HG02938 (cell line): ENCODE results near the gene DSG2.
A peak's percentile ranks its signal among the peaks of the same experiment; 100 is the strongest.
"Not testable (repeated sequence)": the region's sequence is repeated elsewhere in the genome, so short reads cannot be mapped to it uniquely, and the experiment has no call there.

Source experiments
- ATAC-seq: cut with Tn5 transposase; IDR thresholded peaks from one replicate; pipeline ENCODE4 v1.9.1; 2021; ENCODE audit warnings: mild to moderate bottlenecking, moderate library complexity; ENCODE audit not compliant: unreplicated experiment

DSG2 gene

GRCh38 chr18:31497836-31498573 is at the start of gene DSG2:
TSS of gene DSG2 (plus strand) at chr18:31498177. CDS start at chr18:31498252, 75 bp downstream.
- ATAC-seq: peak; percentile 31

GRCh38 chr18:31450409-31450808 is 47.6 kb upstream of the DSG2 start:
- no peak for ATAC-seq

- no peak for ATAC-seq
Measured at GRCh38 chr18:31451625-31452024, 46.4 kb upstream of the DSG2 start.

- no peak for ATAC-seq
Measured at GRCh38 chr18:31454066-31454708, 43.8 kb upstream of the DSG2 start.

GRCh38 chr18:31469629-31470028 is 28.3 kb upstream of the DSG2 start:
- no peak for ATAC-seq

- ATAC-seq: no peak
Measured at GRCh38 chr18:31478688-31479087, 19.3 kb upstream of the DSG2 start.

GRCh38 chr18:31482051-31482450 is 15.9 kb upstream of the DSG2 start:
- ATAC-seq: no peak

- ATAC-seq: no peak
Measured at GRCh38 chr18:31483396-31483795, 14.6 kb upstream of the DSG2 start.

GRCh38 chr18:31484461-31484860 is 13.5 kb upstream of the DSG2 start:
- no peak for ATAC-seq

GRCh38 chr18:31486165-31486564 is 11.8 kb upstream of the DSG2 start:
- no peak for ATAC-seq

- ATAC-seq: no peak
Measured at GRCh38 chr18:31487246-31488015, 10.5 kb upstream of the DSG2 start.

- no peak for ATAC-seq
Measured at GRCh38 chr18:31489311-31489710, 8.7 kb upstream of the DSG2 start.

GRCh38 chr18:31490387-31490786 is 7.6 kb upstream of the DSG2 start:
- ATAC-seq: no peak

- no peak for ATAC-seq
Measured at GRCh38 chr18:31490833-31491232, 7.1 kb upstream of the DSG2 start.

- no peak for ATAC-seq
Measured at GRCh38 chr18:31491586-31491985, 6.4 kb upstream of the DSG2 start.

- ATAC-seq: no peak
Measured at GRCh38 chr18:31492671-31493070, 5.3 kb upstream of the DSG2 start.

GRCh38 chr18:31493171-31493570 is 4.8 kb upstream of the DSG2 start:
- no peak for ATAC-seq

GRCh38 chr18:31493941-31494340 is 4.0 kb upstream of the DSG2 start:
- ATAC-seq: no peak

GRCh38 chr18:31494705-31495244 is 3.2 kb upstream of the DSG2 start:
- ATAC-seq: not testable (repeated sequence)

GRCh38 chr18:31497404-31497835 is 557 bp upstream of the DSG2 start:
- ATAC-seq: no peak
